Activated CD4-positive, alpha-beta T cell treated with anti-CD3 and anti-CD28 coated beads, Interleukin-2, amount 50 U/mL, for 48 hours (primary cell): Measurements from ENCODE around the gene MUSTN1.

ENCODE experiments used
- DNase-seq, 2 experiments: peaks; one replicate each; pipeline ENCODE4 v3.0.0-alpha.2; 2020

MUSTN1 gene

GRCh38 chr3:52851348-52851747 lies 16.5 kb upstream of the MUSTN1 start:
- DNase-seq, result peak; percentile 20 to 38

- no peak for DNase-seq
Measured at GRCh38 chr3:52849656-52850055, 14.8 kb upstream of the MUSTN1 start.

- DNase-seq, result no peak
Measured at GRCh38 chr3:52848617-52849016, 13.8 kb upstream of the MUSTN1 start.

- DNase-seq, result no peak
Measured at GRCh38 chr3:52847726-52848125, 12.9 kb upstream of the MUSTN1 start.

- DNase-seq, result no peak
Measured at GRCh38 chr3:52847241-52847640, 12.4 kb upstream of the MUSTN1 start.

GRCh38 chr3:52846432-52846965 lies 11.7 kb upstream of the MUSTN1 start:
- DNase-seq, result no peak

- DNase-seq, result peak; percentile 21 to 25
Measured at GRCh38 chr3:52845691-52846431, 11.0 kb upstream of the MUSTN1 start.

GRCh38 chr3:52845157-52845556 lies 10.3 kb upstream of the MUSTN1 start:
- DNase-seq, result no peak

GRCh38 chr3:52844290-52844975 lies 9.6 kb upstream of the MUSTN1 start:
- DNase-seq, result no peak

- DNase-seq, result no peak
Measured at GRCh38 chr3:52843881-52844280, 9.1 kb upstream of the MUSTN1 start.

GRCh38 chr3:52843108-52843865 lies 8.5 kb upstream of the MUSTN1 start:
- no peak for DNase-seq

- DNase-seq, result no peak
Measured at GRCh38 chr3:52842424-52842823, 7.6 kb upstream of the MUSTN1 start.

- DNase-seq, result no peak
Measured at GRCh38 chr3:52841981-52842340, 7.1 kb upstream of the MUSTN1 start.

GRCh38 chr3:52841211-52841980 lies 6.6 kb upstream of the MUSTN1 start:
- DNase-seq, result no peak

GRCh38 chr3:52839892-52840545 lies 5.2 kb upstream of the MUSTN1 start:
- DNase-seq, result no peak

GRCh38 chr3:52839268-52839575 lies 4.4 kb upstream of the MUSTN1 start:
- DNase-seq, result no peak

- DNase-seq, result no peak
Measured at GRCh38 chr3:52838561-52839267, 3.9 kb upstream of the MUSTN1 start.

- DNase-seq, result no peak
Measured at GRCh38 chr3:52836986-52837385, 2.2 kb upstream of the MUSTN1 start.

GRCh38 chr3:52836471-52836845 lies 1.6 kb upstream of the MUSTN1 start:
- no peak for DNase-seq

- DNase-seq, result no peak
Measured at GRCh38 chr3:52835766-52836470, 1.1 kb upstream of the MUSTN1 start.

GRCh38 chr3:52833202-52833601 lies 1.6 kb downstream of the MUSTN1 start:
- DNase-seq, result no peak
